Suprapubic skin (tissue), 4 donors: Measurements from ENCODE around the gene RDX. TPM values are rescaled to one million over a fixed set of nuclear protein-coding genes. Genes with fewer than 3 reads are reported as not detected.
"Not testable (repeated sequence)": the region's sequence is repeated elsewhere in the genome, so short reads cannot be mapped to it uniquely, and the experiment has no call there.

Experiments used
- DNase-seq, 2 donors: peaks; one replicate each; pipeline ENCODE4 v3.0.0-alpha.2; 2019; ENCODE audit warnings: low spot score in 2 of 2
- H3K27ac ChIP-seq: fragments of 200-600 bp; sonication (generic); one replicate; pipeline ENCODE4 v1.5.1; 2019
- H3K27me3 ChIP-seq: fragments of 200-600 bp; sonication (generic); one replicate; pipeline ENCODE4 v1.5.1; 2019
- H3K36me3 ChIP-seq: fragments of 200-600 bp; sonication (generic); one replicate; pipeline ENCODE4 v1.5.1; 2019
- H3K4me1 ChIP-seq: fragments of 200-600 bp; sonication (generic); one replicate; pipeline ENCODE4 v1.5.1; 2019
- H3K4me3 ChIP-seq: fragments of 200-600 bp; sonication (generic); one replicate; pipeline ENCODE4 v1.5.1; 2019; ENCODE audit warnings: mild to moderate bottlenecking
- H3K9me3 ChIP-seq: fragments of 200-600 bp; sonication (generic); one replicate; pipeline ENCODE4 v1.5.1; 2019
- EP300 ChIP-seq: sonication (generic); formaldehyde crosslinking; IDR thresholded peaks from one replicate; pipeline ENCODE4 v1.6.1; 2017; ENCODE audit warnings: antibody characterized with exemption
- POLR2A ChIP-seq, 2 donors: fragments of 450-650 bp; IDR thresholded peaks; one replicate each; pipeline ENCODE4 v1.6.1; 2017; ENCODE audit warnings: antibody characterized with exemption in 2 of 2, mild to moderate bottlenecking in 2 of 2, moderate library complexity in 2 of 2
- POLR2AphosphoS5 ChIP-seq, 3 donors: sonication (generic); formaldehyde crosslinking; IDR thresholded peaks; one replicate each; pipeline ENCODE4 v1.6.1; 2017; ENCODE audit warnings: antibody characterized with exemption in 3 of 3
- WGBS: methylation state at CpG from one replicate; pipeline ENCODE4 v1.1.5; 2018; 5-methylcytosine and 5-hydroxymethylcytosine counted together
- total RNA-seq, 4 donors: library from RNA; depleted of rRNA; stranded (reverse); fragments of >200 nt; gene quantifications; one replicate each; pipeline ENCODE4 v1.1.0, GENCODE V29; 2016
- TF ChIP-seq, protein P1 (sequence below), 2 donors: fragments of 200-600 bp in 1 of 2; fragments of 450-650 bp in 1 of 2; sonication (generic) in 1 of 2; IDR thresholded peaks; one replicate each; pipeline ENCODE4 v1.5.1; 2016 to 2019; ENCODE audit warnings: antibody characterized with exemption in 2 of 2, mild to moderate bottlenecking in 1 of 2, moderate library complexity in 1 of 2

Gene RDX
- total RNA-seq, 4 donors from 2014 or later = 24.8 to 46.4 (median 38.3) TPM

DNA sequence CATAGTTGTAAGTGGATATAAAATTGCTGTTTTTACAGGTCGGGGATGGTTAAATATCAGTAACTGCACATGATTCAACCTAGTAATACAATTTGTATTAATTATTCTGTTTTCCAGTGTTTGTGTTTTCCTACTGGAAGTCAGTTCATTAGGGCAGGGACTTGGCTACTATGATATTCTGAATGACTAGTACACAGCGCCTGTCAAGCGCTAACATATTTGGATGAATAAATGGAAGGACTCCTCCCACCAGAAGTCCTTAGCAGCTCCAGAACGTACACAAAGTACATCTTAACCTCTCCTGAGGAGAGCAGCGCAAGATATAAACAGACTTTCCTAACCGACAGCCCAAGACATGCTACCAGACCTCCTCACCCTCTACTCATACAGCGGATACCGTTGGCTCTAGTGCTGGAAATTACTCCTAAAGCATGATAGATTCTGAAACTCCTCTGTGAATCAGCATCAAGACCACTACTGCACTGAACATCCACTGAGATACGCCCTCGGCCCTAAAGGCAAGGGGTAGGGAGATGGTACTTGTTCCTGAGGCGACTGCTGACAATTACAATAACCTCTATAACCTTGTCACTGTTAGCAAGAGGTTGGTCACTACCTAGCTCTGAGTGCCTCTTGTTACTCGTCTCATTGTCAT is 79.1 kb downstream of the RDX start:
- H3K27ac ChIP-seq = no peak overlapping the region
- no peaks in the 10 kb centered on the region for H3K4me1 ChIP-seq
- no peak overlapping the region for H3K4me3 ChIP-seq
- no peaks in the 10 kb centered on the region for H3K27me3 ChIP-seq
- TF ChIP-seq, protein P1, sequence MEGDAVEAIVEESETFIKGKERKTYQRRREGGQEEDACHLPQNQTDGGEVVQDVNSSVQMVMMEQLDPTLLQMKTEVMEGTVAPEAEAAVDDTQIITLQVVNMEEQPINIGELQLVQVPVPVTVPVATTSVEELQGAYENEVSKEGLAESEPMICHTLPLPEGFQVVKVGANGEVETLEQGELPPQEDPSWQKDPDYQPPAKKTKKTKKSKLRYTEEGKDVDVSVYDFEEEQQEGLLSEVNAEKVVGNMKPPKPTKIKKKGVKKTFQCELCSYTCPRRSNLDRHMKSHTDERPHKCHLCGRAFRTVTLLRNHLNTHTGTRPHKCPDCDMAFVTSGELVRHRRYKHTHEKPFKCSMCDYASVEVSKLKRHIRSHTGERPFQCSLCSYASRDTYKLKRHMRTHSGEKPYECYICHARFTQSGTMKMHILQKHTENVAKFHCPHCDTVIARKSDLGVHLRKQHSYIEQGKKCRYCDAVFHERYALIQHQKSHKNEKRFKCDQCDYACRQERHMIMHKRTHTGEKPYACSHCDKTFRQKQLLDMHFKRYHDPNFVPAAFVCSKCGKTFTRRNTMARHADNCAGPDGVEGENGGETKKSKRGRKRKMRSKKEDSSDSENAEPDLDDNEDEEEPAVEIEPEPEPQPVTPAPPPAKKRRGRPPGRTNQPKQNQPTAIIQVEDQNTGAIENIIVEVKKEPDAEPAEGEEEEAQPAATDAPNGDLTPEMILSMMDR (IDR thresholded peaks at IDR 0.05) = no peak
- WGBS = 87% methylated on average over 12 of the region's 12 CpGs
- no peak for DNase-seq
- no peaks in the 10 kb centered on the region for H3K9me3 ChIP-seq
- H3K36me3 ChIP-seq = no peaks in the 10 kb centered on the region

DNA sequence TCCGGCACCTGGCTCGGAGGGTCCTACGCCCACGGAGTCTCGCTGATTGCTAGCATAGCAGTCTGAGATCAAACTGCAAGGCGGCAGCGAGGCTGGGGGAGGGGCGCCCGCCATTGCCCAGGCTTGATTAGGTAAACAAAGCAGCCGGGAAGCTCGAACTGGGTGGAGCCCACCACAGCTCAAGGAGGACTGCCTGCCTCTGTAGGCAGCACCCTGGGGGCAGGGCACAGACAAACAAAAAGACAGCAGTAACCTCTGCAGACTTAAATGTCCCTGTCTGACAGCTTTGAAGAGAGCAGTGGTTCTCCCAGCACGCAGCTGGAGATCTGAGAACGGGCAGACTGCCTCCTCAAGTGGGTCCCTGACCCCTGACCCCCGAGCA is 87.1 kb downstream of the RDX start:
- not testable (repeated sequence) for H3K36me3 ChIP-seq, H3K27ac ChIP-seq, H3K4me1 ChIP-seq, DNase-seq, H3K27me3 ChIP-seq, H3K9me3 ChIP-seq
- no CpG with 5 or more reads among the region's 14 CpGs for WGBS
- peak overlapping the region; percentile 30 for H3K4me3 ChIP-seq

DNA sequence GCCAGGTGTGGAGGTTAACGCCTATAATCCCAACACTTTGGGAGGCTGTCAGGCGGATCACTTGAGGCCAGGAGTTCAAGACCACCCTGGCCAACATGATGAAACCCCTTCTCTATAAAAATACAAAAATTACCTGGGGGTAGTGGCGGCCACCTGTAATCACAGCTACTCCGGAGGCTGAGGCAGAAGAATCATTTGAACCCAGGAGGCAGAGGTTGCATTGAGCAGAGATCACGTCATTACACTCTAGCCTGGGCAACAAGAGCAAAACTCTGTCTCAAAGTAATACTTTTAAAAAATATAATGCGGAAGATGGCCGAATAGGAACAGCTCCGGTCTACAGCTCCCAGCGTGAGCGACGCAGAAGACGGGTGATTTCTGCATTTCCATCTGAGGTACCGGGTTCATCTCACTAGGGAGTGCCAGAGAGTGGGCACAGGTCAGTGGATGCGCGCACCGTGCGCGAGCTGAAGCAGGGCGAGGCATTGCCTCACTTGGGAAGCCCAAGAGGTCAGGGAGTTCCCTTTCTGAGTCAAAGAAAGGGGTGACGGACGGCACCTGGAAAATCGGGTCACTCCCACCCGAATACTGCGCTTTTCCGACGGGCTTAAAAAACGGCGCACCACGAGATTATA is 87.6 kb downstream of the RDX start:
- DNase-seq, H3K9me3 ChIP-seq, H3K27me3 ChIP-seq, H3K27ac ChIP-seq, H3K4me1 ChIP-seq, H3K36me3 ChIP-seq: not testable (repeated sequence)
- peak overlapping the region; percentile 30 for H3K4me3 ChIP-seq
- 45% methylated on average over 26 of the region's 29 CpGs for WGBS

DNA sequence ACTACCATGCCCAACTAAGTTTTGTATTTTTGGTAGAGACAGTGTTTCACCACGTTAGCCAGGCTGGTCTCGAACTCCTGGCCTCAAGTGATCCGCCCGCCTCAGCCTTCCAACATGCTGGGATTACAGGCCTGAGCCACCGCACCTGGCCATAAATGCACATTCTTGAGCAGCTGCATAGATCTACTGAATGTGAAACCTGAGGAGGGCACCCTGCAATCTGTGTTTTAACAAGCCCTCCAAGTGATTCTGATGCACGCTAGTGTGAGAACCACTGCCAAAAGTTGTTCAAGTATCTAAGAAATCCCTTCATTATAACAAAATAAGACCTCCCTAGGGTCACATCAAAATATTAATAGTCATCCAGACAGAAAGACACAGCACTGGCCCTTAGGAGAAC is 89.3 kb downstream of the RDX start:
- H3K9me3 ChIP-seq = no peaks in the 10 kb centered on the region
- TF ChIP-seq, protein P1 (IDR thresholded peaks at IDR 0.05) = no peak
- no peak for TF ChIP-seq POLR2AphosphoS5 (IDR thresholded peaks at IDR 0.05)
- DNase-seq = no peak
- H3K36me3 ChIP-seq = no peaks in the 10 kb centered on the region
- H3K4me3 ChIP-seq = no peak overlapping the region
- no peaks in the 10 kb centered on the region for H3K4me1 ChIP-seq
- no peak overlapping the region for H3K27ac ChIP-seq
- H3K27me3 ChIP-seq = no peaks in the 10 kb centered on the region
- 98% methylated on average over 6 of the region's 6 CpGs for WGBS

GRCh38 chr11:110200836-110201235 is 95.6 kb downstream of the RDX start:
- DNase-seq = peak in 1 of 2 donors; percentile 13
- Histone ChIP-seq H3K27ac (no peak overlapping the region), H3K36me3 (no peaks in the 10 kb centered on the region), H3K4me3 (no peak overlapping the region), H3K4me1 (no peaks in the 10 kb centered on the region), H3K27me3 (no peaks in the 10 kb centered on the region), H3K9me3 (no peaks in the 10 kb centered on the region)
- 91% methylated on average over 10 of the region's 10 CpGs for WGBS
- no peak for TF ChIP-seq POLR2AphosphoS5 (IDR thresholded peaks at IDR 0.05)
- TF ChIP-seq, protein P1 (IDR thresholded peaks at IDR 0.05) = no peak
- TF ChIP-seq POLR2A (IDR thresholded peaks at IDR 0.05) = no peak
- TF ChIP-seq EP300 = no peak

GRCh38 chr11:110200241-110200640 is 96.2 kb downstream of the RDX start:
- WGBS = 88% methylated on average over 6 of the region's 6 CpGs
- no peak overlapping the region for H3K4me3 ChIP-seq

More at GRCh38 chr11:110200241-110200640, 96.2 kb downstream of the RDX start:
- Histone ChIP-seq H3K4me1 (no peaks in the 10 kb centered on the region), H3K36me3 (no peaks in the 10 kb centered on the region), H3K27ac (no peak overlapping the region), H3K9me3 (no peaks in the 10 kb centered on the region), H3K27me3 (no peaks in the 10 kb centered on the region)
- DNase-seq = no peak
- TF ChIP-seq POLR2AphosphoS5 (IDR thresholded peaks at IDR 0.05) (no peak), POLR2A (IDR thresholded peaks at IDR 0.05) (no peak), EP300 (no peak)
- TF ChIP-seq, protein P1 (IDR thresholded peaks at IDR 0.05) = no peak
